Mesenchymal stem cell (in vitro differentiated cells and primary cell): ENCODE results near the gene FTCD.

Experiments
- DNase-seq: peaks from one replicate; pipeline ENCODE4 v3.0.0-alpha.2; 2013
- H2AFZ ChIP-seq: one replicate; pipeline ENCODE4 v1.6.1; 2013; ENCODE audit warnings: low read depth, mild to moderate bottlenecking, control low read depth, inconsistent platforms, low read length, moderate library complexity
- H2AK5ac ChIP-seq: 2 replicates; pipeline ENCODE4 v1.6.1; 2013; ENCODE audit warnings: low read length, moderate library complexity, mild to moderate bottlenecking, inconsistent platforms; ENCODE audit not compliant: severe bottlenecking
- H2BK120ac ChIP-seq: one replicate; pipeline ENCODE4 v1.6.1; 2013; ENCODE audit warnings: low read depth, mild to moderate bottlenecking, inconsistent platforms, low read length, moderate library complexity
- H2BK12ac ChIP-seq, 2 experiments: one replicate each; pipeline ENCODE4 v1.6.1; 2013; ENCODE audit warnings: inconsistent platforms in 2 of 2, low read length in 2 of 2, mild to moderate bottlenecking in 2 of 2, moderate library complexity in 2 of 2, control low read depth in 1 of 2
- H2BK15ac ChIP-seq: one replicate; pipeline ENCODE4 v1.6.1; 2013; ENCODE audit warnings: mild to moderate bottlenecking, low read depth, inconsistent platforms; ENCODE audit not compliant: poor library complexity, severe bottlenecking
- H2BK5ac ChIP-seq: 2 replicates; pipeline ENCODE4 v1.6.1; 2013; ENCODE audit warnings: low read depth, mild to moderate bottlenecking, low read length, control low read depth, inconsistent platforms; ENCODE audit not compliant: poor library complexity, severe bottlenecking
- H3K14ac ChIP-seq, 2 experiments: one replicate each; pipeline ENCODE4 v1.6.1; 2013; ENCODE audit warnings: inconsistent platforms in 2 of 2, low read length in 2 of 2, control low read depth in 1 of 2, mild to moderate bottlenecking in 1 of 2, moderate library complexity in 1 of 2
- H3K18ac ChIP-seq, 2 experiments: one replicate each; pipeline ENCODE4 v1.6.1; 2013; ENCODE audit warnings: inconsistent platforms in 2 of 2, low read length in 2 of 2, control low read depth in 1 of 2, low read depth in 1 of 2, mild to moderate bottlenecking in 1 of 2
- H3K23ac ChIP-seq, 2 experiments: one replicate each; pipeline ENCODE4 v1.6.1; 2013; ENCODE audit warnings: inconsistent platforms in 2 of 2, low read length in 2 of 2, mild to moderate bottlenecking in 2 of 2, moderate library complexity in 2 of 2, control low read depth in 1 of 2
- H3K27ac ChIP-seq: 2 replicates; pipeline ENCODE4 v1.5.1; 2013; ENCODE audit warnings: mild to moderate bottlenecking, moderate library complexity, low read length, control low read depth, inconsistent platforms; ENCODE audit not compliant: poor library complexity, severe bottlenecking
- H3K27me3 ChIP-seq, 2 experiments: 2 replicates each; pipeline versions ENCODE4 v1.6.1 to v1.7.0; 2013; ENCODE audit warnings: low read length in 2 of 2, mild to moderate bottlenecking in 2 of 2, moderate library complexity in 2 of 2, control low read depth in 1 of 2, inconsistent platforms in 1 of 2; ENCODE audit not compliant: control insufficient read depth in 1 of 2, insufficient read depth in 1 of 2
- H3K36me3 ChIP-seq, 2 experiments: 2 replicates each; pipeline versions ENCODE4 v1.6.1 to v1.7.0; 2013; ENCODE audit warnings: low read length in 2 of 2, control low read depth in 1 of 2, inconsistent platforms in 1 of 2, low read depth in 1 of 2, mild to moderate bottlenecking in 1 of 2; ENCODE audit not compliant: insufficient read depth in 2 of 2, control insufficient read depth in 1 of 2
- H3K4ac ChIP-seq, 2 experiments: one replicate each; pipeline ENCODE4 v1.6.1; 2013; ENCODE audit warnings: inconsistent platforms in 2 of 2, low read length in 2 of 2, mild to moderate bottlenecking in 2 of 2, moderate library complexity in 2 of 2, control low read depth in 1 of 2, low read depth in 1 of 2
- H3K4me1 ChIP-seq: 2 replicates; pipeline ENCODE4 v1.6.1; 2013; ENCODE audit warnings: low read depth, low read length, control low read depth; ENCODE audit not compliant: control insufficient read depth, insufficient read depth
- H3K4me2 ChIP-seq: 2 replicates; pipeline ENCODE4 v1.6.1; 2013; ENCODE audit warnings: low read length, mild to moderate bottlenecking, inconsistent platforms; ENCODE audit not compliant: poor library complexity, severe bottlenecking
- H3K4me3 ChIP-seq, 2 experiments: 2 replicates each; pipeline versions ENCODE4 v1.5.1 to v1.7.0; 2013; ENCODE audit warnings: low read length in 2 of 2, mild to moderate bottlenecking in 2 of 2, control low read depth in 1 of 2, low read depth in 1 of 2; ENCODE audit not compliant: insufficient read depth in 1 of 2
- H3K79me1 ChIP-seq: replicated peaks from 2 replicates; pipeline ENCODE4 v1.6.1; 2013; ENCODE audit warnings: mild to moderate bottlenecking, control low read depth, low read length, inconsistent platforms; ENCODE audit not compliant: poor library complexity, severe bottlenecking
- H3K9ac ChIP-seq: 2 replicates; pipeline ENCODE4 v1.7.0; 2013; ENCODE audit warnings: mild to moderate bottlenecking, low read length, moderate library complexity
- H3K9me3 ChIP-seq: 2 replicates; pipeline ENCODE4 v1.7.0; 2013; ENCODE audit warnings: mild to moderate bottlenecking, low read length; ENCODE audit not compliant: control insufficient read depth
- H4K8ac ChIP-seq: one replicate; pipeline ENCODE4 v1.6.1; 2013; ENCODE audit warnings: inconsistent platforms, mild to moderate bottlenecking, low read length, moderate library complexity
- H4K91ac ChIP-seq: one replicate; pipeline ENCODE4 v1.6.1; 2013; ENCODE audit warnings: mild to moderate bottlenecking, low read length, inconsistent platforms
- WGBS: methylation state at CpG from one replicate; pipeline ENCODE4 v1.1.7; 2013; ENCODE audit warnings: mixed read lengths; 5-methylcytosine and 5-hydroxymethylcytosine counted together

The FTCD gene

DNA sequence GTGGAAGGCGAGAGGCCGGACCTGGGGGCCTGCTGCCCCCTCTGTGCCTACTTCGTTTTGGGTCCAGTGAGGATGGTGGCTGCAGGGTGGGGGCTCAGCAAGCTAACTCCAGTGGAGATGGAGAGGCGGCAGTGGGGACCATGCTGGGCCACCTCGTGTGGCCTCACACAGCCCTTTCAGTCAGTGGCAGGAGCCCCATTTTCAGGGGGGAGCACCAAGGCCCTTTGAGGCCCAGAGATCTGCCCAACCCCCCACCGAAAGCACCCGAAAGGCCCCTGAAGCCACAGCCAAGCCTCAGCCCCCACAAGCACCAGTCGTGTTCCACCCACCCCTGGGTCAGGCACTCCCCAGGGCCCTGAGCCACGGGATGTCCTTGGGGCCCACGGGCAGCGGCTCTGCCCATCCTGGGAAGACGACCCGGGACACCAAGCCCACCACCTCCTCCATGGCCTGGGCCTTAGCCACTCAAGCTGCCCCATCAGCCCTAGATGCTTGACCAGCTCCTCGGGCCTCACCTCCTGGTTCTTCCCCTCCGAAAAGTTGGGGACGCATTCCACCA lies 345 bp downstream of the FTCD start:
- Histone ChIP-seq H3K9ac (no peak overlapping the region), H2BK120ac (no peak overlapping the region), H3K79me1 (no peaks in the 10 kb centered on the region), H4K8ac (no peak overlapping the region), H4K91ac (no peak overlapping the region), H2BK12ac (no peak overlapping the region), H2BK5ac (no peak overlapping the region), H3K4ac (no peak overlapping the region), H3K4me1 (peaks cover 25% of the 10 kb centered on the region), H3K9me3 (no peaks in the 10 kb centered on the region), H3K36me3 (peaks cover 4 to 23% of the 10 kb centered on the region in 2 experiments), H2BK15ac (no peak overlapping the region), H3K4me3 (no peak overlapping the region), H3K14ac (no peak overlapping the region), H2AFZ (no peak overlapping the region), H3K27me3 (peaks cover 0 to 7% of the 10 kb centered on the region in 2 experiments), H2AK5ac (no peak overlapping the region), H3K18ac (no peak overlapping the region), H3K23ac (no peak overlapping the region), H3K4me2 (no peak overlapping the region), H3K27ac (no peak overlapping the region)
- DNase-seq: no peak
- 94% methylated on average over 16 of the region's 16 CpGs for WGBS

DNA sequence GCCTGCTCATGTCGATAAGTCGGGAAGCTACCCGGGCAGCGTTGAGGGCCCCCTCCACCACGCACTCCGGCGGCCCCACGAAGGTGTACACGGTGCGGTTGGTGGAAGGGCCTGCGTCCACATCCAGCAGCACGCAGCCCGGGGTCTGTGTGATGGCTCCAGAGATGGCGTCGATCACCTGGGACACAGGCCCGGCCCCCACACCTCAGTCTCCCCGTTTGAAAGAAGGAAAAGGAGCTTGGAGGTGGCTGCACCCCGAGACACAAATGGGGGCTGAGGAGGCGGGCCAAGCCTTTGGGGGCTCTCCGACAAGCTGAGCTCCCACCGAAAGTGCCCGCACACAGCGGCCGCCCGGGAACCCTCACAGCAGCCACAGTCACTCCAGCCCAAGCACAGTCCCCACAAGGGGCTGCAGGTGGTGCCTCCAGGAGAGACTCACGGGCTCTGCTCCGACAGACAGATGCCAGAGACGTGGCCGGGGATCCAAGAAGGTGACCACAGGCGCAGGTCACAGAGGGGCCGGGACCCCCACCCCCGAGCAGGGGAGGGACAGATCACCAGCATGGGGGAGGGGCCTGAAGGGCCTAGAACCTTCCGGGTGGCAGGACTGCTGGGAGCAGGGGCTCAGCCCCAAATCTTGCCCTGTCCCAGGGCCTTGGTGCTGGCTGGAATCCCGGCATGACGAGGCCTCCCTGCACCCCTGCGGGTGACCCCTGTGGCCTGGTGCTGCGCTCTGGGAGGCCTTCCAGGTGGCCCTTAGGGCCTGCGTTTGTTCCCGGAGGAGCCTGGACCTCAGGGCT lies 1.0 kb downstream of the FTCD start:
- H3K4ac ChIP-seq: no peak overlapping the region
- H4K91ac ChIP-seq: peak overlapping the region; percentile 35
- H3K18ac ChIP-seq: no peak overlapping the region
- H3K14ac ChIP-seq: no peak overlapping the region
- no peak overlapping the region for H3K9ac ChIP-seq
- H3K23ac ChIP-seq: no peak overlapping the region
- no peak overlapping the region for H2BK5ac ChIP-seq
- peak overlapping the region in 1 of 2 experiments; percentile 18 for H2BK12ac ChIP-seq
- no peak overlapping the region for H2BK120ac ChIP-seq
- 94% methylated on average over 39 of the region's 39 CpGs for WGBS
- DNase-seq: no peak
- H4K8ac ChIP-seq: peak overlapping the region; percentile 7
- no peak overlapping the region for H3K27ac ChIP-seq
- peaks cover 0 to 14% of the 10 kb centered on the region in 2 experiments for H3K27me3 ChIP-seq
- no peaks in the 10 kb centered on the region for H3K9me3 ChIP-seq
- H3K79me1 ChIP-seq: no peaks in the 10 kb centered on the region
- no peak overlapping the region for H2AK5ac ChIP-seq
- no peak overlapping the region for H2AFZ ChIP-seq
- H3K4me1 ChIP-seq: peaks cover 25% of the 10 kb centered on the region
- H3K4me3 ChIP-seq: no peak overlapping the region
- peaks cover 4 to 16% of the 10 kb centered on the region in 2 experiments for H3K36me3 ChIP-seq
- no peak overlapping the region for H3K4me2 ChIP-seq
- H2BK15ac ChIP-seq: no peak overlapping the region

DNA sequence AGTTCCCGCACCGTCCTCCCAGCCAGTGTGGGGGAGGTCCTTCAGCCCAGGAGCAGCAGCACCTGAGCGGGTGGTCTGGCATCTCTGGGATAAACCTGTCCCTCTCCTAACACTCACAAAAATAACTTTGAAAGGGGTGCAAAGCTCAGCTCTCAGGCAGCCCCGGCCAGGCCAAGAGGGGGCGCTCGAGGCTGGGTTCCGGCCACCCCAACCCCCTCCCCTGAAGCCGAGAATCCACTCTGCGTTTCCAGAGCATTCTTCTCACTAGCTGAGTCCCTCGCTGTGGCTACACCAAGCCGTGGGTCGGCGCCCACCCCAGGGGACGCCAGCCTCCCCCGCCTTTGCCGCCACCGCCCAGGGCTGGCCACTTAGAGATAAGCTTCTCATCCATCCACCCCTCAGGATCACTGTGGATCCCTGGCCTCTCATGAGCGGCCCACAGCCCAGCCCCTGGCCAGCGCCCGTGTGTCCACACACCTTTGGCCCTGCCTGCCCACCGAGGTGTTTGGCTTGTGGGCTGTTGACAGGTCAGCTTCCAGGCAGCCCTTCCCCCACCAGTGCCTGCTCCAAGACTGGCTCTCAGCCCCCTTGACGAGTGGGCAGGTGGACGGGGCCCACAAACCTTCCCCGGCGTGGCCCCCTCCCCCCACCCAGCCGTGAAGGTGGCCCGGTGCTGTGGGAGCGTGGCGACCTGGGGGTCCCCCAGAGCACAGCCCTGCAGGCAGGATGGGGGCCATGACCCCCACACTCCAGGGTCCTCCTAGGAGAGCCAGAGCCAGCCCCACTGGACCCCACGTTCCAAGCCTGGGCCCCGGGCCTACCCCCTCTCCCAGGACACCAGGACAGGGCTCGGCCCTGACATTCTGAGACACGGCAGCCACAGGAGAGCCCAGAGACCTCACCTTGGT lies 1.9 kb downstream of the FTCD start:
- Histone ChIP-seq H2AK5ac (peak overlapping the region; percentile 6), H2BK12ac (peak overlapping the region in 1 of 2 experiments; percentile 18), H4K91ac (peak overlapping the region; percentile 78), H3K4me2 (peak overlapping the region; percentile 6), H3K79me1 (no peaks in the 10 kb centered on the region), H3K27ac (no peak overlapping the region), H2BK5ac (no peak overlapping the region), H2BK120ac (peak overlapping the region; percentile 52), H3K14ac (peak overlapping the region in 1 of 2 experiments; percentile 9), H3K27me3 (peaks cover 0 to 16% of the 10 kb centered on the region in 2 experiments), H3K4me3 (peak overlapping the region in 1 of 2 experiments; percentile 65), H4K8ac (peak overlapping the region; percentile 97), H2BK15ac (no peak overlapping the region), H3K18ac (peak overlapping the region; percentile 40 to 88), H3K4me1 (peaks cover 25% of the 10 kb centered on the region), H3K4ac (peak overlapping the region in 1 of 2 experiments; percentile 91), H3K36me3 (peaks cover 4 to 16% of the 10 kb centered on the region in 2 experiments), H3K9me3 (no peaks in the 10 kb centered on the region), H3K23ac (no peak overlapping the region), H3K9ac (peak overlapping the region; percentile 83), H2AFZ (no peak overlapping the region)
- peak; percentile 43 for DNase-seq
- WGBS: 49% methylated on average over 29 of the region's 33 CpGs
